ENCODE measurements around the gene IL17B. TPM values are rescaled to one million over a fixed set of nuclear protein-coding genes. Genes with fewer than 3 reads are reported as not detected.

The IL17B gene
- total and polyA plus RNA-seq, 2 of the 13 experiments (the other 11 are each of a cell fraction or from before 2014, with no cell fraction given): 0.29 to 2.6 TPM

GRCh38 chr5:149345147-149345891 is 33.8 kb downstream of the IL17B start, which contains the start of gene GRPEL2 (continued):
- peak; percentile 96 for TF ChIP-seq ZNF781 (CRISPR knock-in tag; IDR thresholded peaks at IDR 0.05; ENCODE audit: borderline replicate concordance, not compliant biosample characterization)
- peak; percentile 58 for TF ChIP-seq AGO2 (optimal IDR thresholded peaks at IDR 0.05; ENCODE audit: low read depth, low read length)
- TF ChIP-seq ZNF546 (CRISPR knock-in tag; conservative IDR thresholded peaks at IDR 0.05): no peak
- no peak for TF ChIP-seq CHD2 (IDR thresholded peaks at IDR 0.05; ENCODE audit: low read depth, low read length)
- TF ChIP-seq ZNF782 (CRISPR knock-in tag; IDR thresholded peaks at IDR 0.05; ENCODE audit: borderline replicate concordance): 0 out of 2 replicates have a peak, but pooled peaks have one; percentile 52
- TF ChIP-seq ZNF383 (CRISPR knock-in tag; IDR thresholded peaks at IDR 0.05; ENCODE audit: borderline replicate concordance): no peak
- 0 out of 2 replicates have a peak, but pooled peaks have one; percentile 14 for TF ChIP-seq HIVEP1 (CRISPR knock-in tag; IDR thresholded peaks at IDR 0.05)
- TF ChIP-seq THYN1 (CRISPR knock-in tag; IDR thresholded peaks at IDR 0.05; ENCODE audit: borderline replicate concordance, low read depth): no peak
- peak; percentile 15; the same call in 1 of the 2 replicates for TF ChIP-seq FOXO1 (CRISPR knock-in tag; IDR thresholded peaks at IDR 0.05)
- TF ChIP-seq STAG1 (CRISPR knock-in tag; IDR thresholded peaks at IDR 0.05): no peak
- peak; percentile 84; the same call in 1 of the 2 replicates for TF ChIP-seq CHD4 (IDR thresholded peaks at IDR 0.05; ENCODE audit: borderline replicate concordance, low read length)
- no peak for TF ChIP-seq REXO4 (CRISPR knock-in tag; IDR thresholded peaks at IDR 0.05; ENCODE audit: borderline replicate concordance)
- peak; percentile 21; the same call in 1 of the 2 replicates for TF ChIP-seq TEF (CRISPR knock-in tag; IDR thresholded peaks at IDR 0.05)
- no peak for TF ChIP-seq IKZF1 (IDR thresholded peaks at IDR 0.05)
- TF ChIP-seq RORA (CRISPR knock-in tag; IDR thresholded peaks at IDR 0.05): no peak
- TF ChIP-seq CENPT (CRISPR knock-in tag; IDR thresholded peaks at IDR 0.05; ENCODE audit: low read depth): 0 out of 2 replicates have a peak, but pooled peaks have one; percentile 85
- no peak; the same call in 1 of the 2 replicates for TF ChIP-seq ELF4 (CRISPR knock-in tag; IDR thresholded peaks at IDR 0.05; ENCODE audit: borderline replicate concordance)
- no peak for TF ChIP-seq ZNF432 (CRISPR knock-in tag; IDR thresholded peaks at IDR 0.05; ENCODE audit: borderline replicate concordance)
- TF ChIP-seq JUN (CRISPR knock-in tag; IDR thresholded peaks at IDR 0.05): no peak
- TF ChIP-seq IKZF4 (CRISPR knock-in tag; IDR thresholded peaks at IDR 0.05; ENCODE audit: borderline replicate concordance, low read depth, not compliant biosample characterization): peak; percentile 35
- peak; percentile 74; the same call in 1 of the 3 replicates for TF ChIP-seq MXI1 (IDR thresholded peaks at IDR 0.05; ENCODE audit: borderline replicate concordance, low read depth, low read length)
- TF ChIP-seq JUNB (CRISPR knock-in tag; IDR thresholded peaks at IDR 0.05; ENCODE audit: borderline replicate concordance): no peak
- TF ChIP-seq TRIM22 (IDR thresholded peaks at IDR 0.05): no peak
- TF ChIP-seq CERS6 (CRISPR knock-in tag; IDR thresholded peaks at IDR 0.05): no peak
- peak; percentile 88 for TF ChIP-seq ZBTB2 (CRISPR knock-in tag; IDR thresholded peaks at IDR 0.05; ENCODE audit: low read depth)
- TF ChIP-seq JDP2 (CRISPR knock-in tag; IDR thresholded peaks at IDR 0.05; ENCODE audit: borderline replicate concordance): no peak
